ENCODE measurements around the gene C8A. TPM values are rescaled to one million over a fixed set of nuclear protein-coding genes. Genes with fewer than 3 reads are reported as not detected.

The C8A gene
- total and polyA plus RNA-seq, 2 of the 8 experiments (the other 6 are each of a cell fraction or from before 2014, with no cell fraction given): not detected

DNA sequence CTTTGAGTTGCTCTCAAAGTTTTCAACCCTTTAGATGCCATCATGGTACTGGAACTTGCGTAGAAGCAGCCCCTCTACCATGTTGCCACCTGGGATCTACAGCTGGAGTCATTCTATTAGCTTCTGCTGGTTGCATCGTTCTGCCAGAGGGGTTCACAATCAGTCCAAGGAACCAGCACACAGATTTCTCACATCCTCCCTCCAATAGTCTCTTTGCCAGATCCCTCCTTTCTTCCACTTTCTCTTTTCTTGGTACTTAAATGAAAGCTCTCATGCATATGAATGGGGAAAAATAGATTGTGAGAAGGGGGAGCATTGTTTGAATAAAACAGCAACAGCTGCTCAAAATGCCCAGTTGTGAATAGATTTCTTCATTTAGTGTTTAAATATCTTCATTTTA lies 4.2 kb upstream of the C8A start:
- H2BK5ac ChIP-seq (ENCODE audit: low read depth, low read length): no peak overlapping the region; the same call in 1 of the 2 replicates
- no peaks in the 10 kb centered on the region for H3K9me3 ChIP-seq (ENCODE audit: insufficient read depth in 2 of 2, low read depth in 1 of 2, low read length in 1 of 2)
- no peaks in the 10 kb centered on the region for H3K23me2 ChIP-seq (ENCODE audit: low read depth, low read length)
- H2BK15ac ChIP-seq (ENCODE audit: low read length): no peak overlapping the region
- no peak overlapping the region for H3K18ac ChIP-seq (ENCODE audit: extremely low read depth, low read length)
- peaks cover 0 to 8% (median 5%) of the 10 kb centered on the region in 4 experiments; a peak in 3 of 7 replicates for H3K4me1 ChIP-seq (replicated peaks in 1 of 4; ENCODE audit: control insufficient read depth in 3 of 4, insufficient read depth in 4 of 4, low read length in 3 of 4)
- H3K27ac ChIP-seq (ENCODE audit: low read depth, low read length): no peak overlapping the region
- DNase-seq (ENCODE audit: low read depth in 1 of 2, low spot score in 2 of 2) (no peak), FAIRE-seq (no peak)
- no peaks in the 10 kb centered on the region for H3K27me3 ChIP-seq (replicated peaks in 1 of 4; ENCODE audit: control insufficient read depth in 3 of 4, extremely low read depth in 1 of 4, insufficient read depth in 3 of 4, low read length in 3 of 4)
- no peak overlapping the region for H3K23ac ChIP-seq (ENCODE audit: insufficient read length)
- no peak overlapping the region for H3K14ac ChIP-seq (ENCODE audit: insufficient read length)
- no peak overlapping the region; the same call in 1 of the 2 replicates for H2BK12ac ChIP-seq (ENCODE audit: low read depth, low read length)
- no peak overlapping the region for H3K4me2 ChIP-seq (ENCODE audit: insufficient read depth in 1 of 2, low read depth in 2 of 2, low read length in 2 of 2)
- H2BK120ac ChIP-seq (replicated peaks; ENCODE audit: low read depth, low read length): no peak overlapping the region
- no peak overlapping the region for H3K4ac ChIP-seq (replicated peaks; ENCODE audit: insufficient read length, low read depth, low read length)
- H3K56ac ChIP-seq (replicated peaks; ENCODE audit: insufficient read length, low read depth, low read length): no peak overlapping the region
- no peaks in the 10 kb centered on the region for H3K79me2 ChIP-seq (ENCODE audit: control insufficient read depth in 1 of 2, insufficient read depth in 2 of 2, low read length in 2 of 2)
- 92% methylated on average over 2 of the region's 2 CpGs; no CpG with 5 or more reads in 1 of the 2 experiments for WGBS, 2 experiments (ENCODE audit: extremely low coverage in 1 of 2, insufficient coverage in 1 of 2, insufficient read length in 1 of 2, insufficient replicate concordance in 2 of 2, low coverage in 1 of 2, low lambda C conversion rate in 2 of 2, missing lambda C conversion rate in 1 of 2)
- ChIA-PET POLR2A (ENCODE audit: partially characterized antibody) (no interaction called here), CTCF (ENCODE audit: partially characterized antibody) (interaction anchor here (0.8 kb wide), 1 partner anchor 160 kb away, joined by 4 read pairs; no protein-coding TSS in a partner anchor)
- H4K20me1 ChIP-seq (replicated peaks in 1 of 2; ENCODE audit: control insufficient read depth in 1 of 2, insufficient read depth in 2 of 2, low read length in 2 of 2): no peaks in the 10 kb centered on the region
- no peak overlapping the region for H4K5ac ChIP-seq (ENCODE audit: insufficient read length, low read depth, low read length)
- no peak overlapping the region for H2BK20ac ChIP-seq (ENCODE audit: low read length)
- no peak overlapping the region for H2AFZ ChIP-seq (ENCODE audit: low read length)
- no peak overlapping the region for H4K8ac ChIP-seq (ENCODE audit: extremely low read depth, insufficient read depth, low read length)
- H3K4me3 ChIP-seq (ENCODE audit: extremely low read depth in 1 of 4, insufficient read depth in 2 of 4, low read depth in 3 of 4, low read length in 4 of 4): no peak overlapping the region
- H3K79me1 ChIP-seq (ENCODE audit: low read depth, low read length): no peaks in the 10 kb centered on the region
- no peak overlapping the region for H2AK5ac ChIP-seq (ENCODE audit: low read depth, low read length)
- H3K36me3 ChIP-seq (ENCODE audit: control insufficient read depth in 2 of 4, insufficient read depth in 4 of 4, low read length in 3 of 4): no peaks in the 10 kb centered on the region
- H3K9ac ChIP-seq (replicated peaks in 1 of 4; ENCODE audit: extremely low read depth in 1 of 4, low read depth in 3 of 4, low read length in 3 of 4): no peak overlapping the region
- no peak overlapping the region for H4K91ac ChIP-seq (replicated peaks; ENCODE audit: insufficient read length, low read length)
- TF ChIP-seq CEBPB (IDR thresholded peaks at IDR 0.05; ENCODE audit: low read depth, low read length) (no peak), CBX5 (IDR thresholded peaks at IDR 0.05; ENCODE audit: low read depth, low read length) (no peak), TEAD4 (IDR thresholded peaks at IDR 0.05; ENCODE audit: low read depth, low read length) (no peak), SRF (IDR thresholded peaks at IDR 0.05; ENCODE audit: low read depth, low read length) (no peak), TAF1 (IDR thresholded peaks at IDR 0.05; ENCODE audit: low read depth, low read length) (no peak), CHD2 (IDR thresholded peaks at IDR 0.05; ENCODE audit: low read length) (no peak), POLR2AphosphoS5 (IDR thresholded peaks at IDR 0.05; ENCODE audit: low read depth, low read length) (no peak), CTCF (IDR thresholded peaks at IDR 0.05; ENCODE audit: control extremely low read depth in 1 of 3, insufficient read depth in 1 of 3, low read depth in 1 of 3, low read length in 3 of 3) (no peak), ASH2L (IDR thresholded peaks at IDR 0.05; ENCODE audit: low read length) (no peak), BACH1 (IDR thresholded peaks at IDR 0.05; ENCODE audit: low read length) (no peak), NANOG (IDR thresholded peaks at IDR 0.05; ENCODE audit: insufficient read depth, low read depth, low read length, poor library complexity, severe bottlenecking) (no peak), KDM4A (IDR thresholded peaks at IDR 0.05; ENCODE audit: low read depth, low read length, severe bottlenecking) (no peak)

Measured in H1 (cell line).